H9 (cell line): ENCODE data around the gene MAGI1. TPM values are rescaled to one million over a fixed set of nuclear protein-coding genes. Genes with fewer than 3 reads are reported as not detected.

Experiments
- DNase-seq: peaks from one replicate; pipeline ENCODE4 v3.0.0-alpha.2; 2017
- H2AFZ ChIP-seq: one replicate; pipeline ENCODE4 v1.6.1; 2013; ENCODE audit warnings: mild to moderate bottlenecking, low read length, control low read depth, moderate library complexity
- H2AK5ac ChIP-seq: 2 replicates; pipeline ENCODE4 v1.6.1; 2013; ENCODE audit warnings: low read length, control low read depth, mixed read lengths; ENCODE audit not compliant: insufficient read length
- H2BK120ac ChIP-seq: one replicate; pipeline ENCODE4 v1.6.1; 2013; ENCODE audit warnings: low read depth, mild to moderate bottlenecking, low read length, control low read depth, inconsistent platforms; ENCODE audit not compliant: poor library complexity, severe bottlenecking
- H2BK12ac ChIP-seq: 2 replicates; pipeline ENCODE4 v1.6.1; 2013; ENCODE audit warnings: low read length, control low read depth, mixed read lengths, low read depth; ENCODE audit not compliant: insufficient read length
- H2BK15ac ChIP-seq: 2 replicates; pipeline ENCODE4 v1.6.1; 2013; ENCODE audit warnings: low read depth, low read length, control low read depth
- H2BK20ac ChIP-seq: one replicate; pipeline ENCODE4 v1.6.1; 2013; ENCODE audit warnings: low read depth, mild to moderate bottlenecking, low read length, control low read depth, inconsistent platforms; ENCODE audit not compliant: poor library complexity, severe bottlenecking
- H2BK5ac ChIP-seq: 2 replicates; pipeline ENCODE4 v1.6.1; 2013; ENCODE audit warnings: low read length, control low read depth, mixed read lengths; ENCODE audit not compliant: insufficient read length
- H3K14ac ChIP-seq: 2 replicates; pipeline ENCODE4 v1.6.1; 2013; ENCODE audit warnings: low read length, control low read depth; ENCODE audit not compliant: insufficient read depth
- H3K18ac ChIP-seq: 2 replicates; pipeline ENCODE4 v1.6.1; 2013; ENCODE audit warnings: low read depth, mild to moderate bottlenecking, mixed read lengths, low read length, control low read depth; ENCODE audit not compliant: insufficient read length
- H3K23ac ChIP-seq: 2 replicates; pipeline ENCODE4 v1.6.1; 2013; ENCODE audit warnings: low read length, control low read depth, mixed read lengths, low read depth; ENCODE audit not compliant: insufficient read length
- H3K23me2 ChIP-seq: 2 replicates; pipeline ENCODE4 v1.6.1; 2013; ENCODE audit warnings: low read depth, mild to moderate bottlenecking, mixed read lengths, low read length, control low read depth; ENCODE audit not compliant: insufficient read length, poor library complexity, severe bottlenecking
- H3K27ac ChIP-seq: 2 replicates; pipeline ENCODE4 v1.5.1; 2013; ENCODE audit warnings: low read length, control low read depth, mixed read lengths, low read depth; ENCODE audit not compliant: insufficient read length
- H3K27me3 ChIP-seq: 2 replicates; pipeline ENCODE4 v1.6.1; 2013; ENCODE audit warnings: low read length, control low read depth, inconsistent platforms; ENCODE audit not compliant: insufficient read depth
- H3K4ac ChIP-seq: 2 replicates; pipeline ENCODE4 v1.6.1; 2013; ENCODE audit warnings: low read depth, mild to moderate bottlenecking, control low read depth, inconsistent platforms, low read length, moderate library complexity
- H3K4me1 ChIP-seq: 2 replicates; pipeline ENCODE4 v1.6.1; 2013; ENCODE audit warnings: low read length, control low read depth, inconsistent platforms; ENCODE audit not compliant: insufficient read depth
- H3K4me2 ChIP-seq: 2 replicates; pipeline ENCODE4 v1.6.1; 2013; ENCODE audit warnings: low read length, control low read depth, mixed read lengths; ENCODE audit not compliant: insufficient read length, insufficient read depth
- H3K56ac ChIP-seq: 2 replicates; pipeline ENCODE4 v1.6.1; 2013; ENCODE audit warnings: low read depth, mild to moderate bottlenecking, mixed read lengths, low read length, control low read depth; ENCODE audit not compliant: insufficient read length
- H3K79me1 ChIP-seq: 2 replicates; pipeline ENCODE4 v1.6.1; 2013; ENCODE audit warnings: low read depth, mild to moderate bottlenecking, moderate library complexity, low read length, control low read depth, inconsistent platforms; ENCODE audit not compliant: insufficient read depth, poor library complexity, severe bottlenecking
- H3K79me2 ChIP-seq: 2 replicates; pipeline ENCODE4 v1.6.1; 2013; ENCODE audit warnings: low read length, control low read depth, inconsistent platforms; ENCODE audit not compliant: insufficient read depth
- H3K9ac ChIP-seq: 2 replicates; pipeline ENCODE4 v1.6.1; 2013; ENCODE audit warnings: low read length, control low read depth, mixed read lengths; ENCODE audit not compliant: insufficient read length; ENCODE audit errors: extremely low read depth
- H3K9me3 ChIP-seq: one replicate; pipeline ENCODE4 v1.6.1; 2013; ENCODE audit warnings: low read depth, low read length, inconsistent platforms; ENCODE audit not compliant: control insufficient read depth
- H3T11ph ChIP-seq: one replicate; pipeline ENCODE4 v1.6.1; 2013; ENCODE audit warnings: mild to moderate bottlenecking, low read length, control low read depth, inconsistent platforms
- H4K20me1 ChIP-seq: one replicate; pipeline ENCODE4 v1.6.1; 2013; ENCODE audit not compliant: control insufficient read depth, insufficient read length, insufficient read depth
- H4K5ac ChIP-seq: 2 replicates; pipeline ENCODE4 v1.6.1; 2013; ENCODE audit warnings: low read depth, mild to moderate bottlenecking, mixed read lengths, low read length, control low read depth; ENCODE audit not compliant: insufficient read length
- H4K8ac ChIP-seq: replicated peaks from 2 replicates; pipeline ENCODE4 v1.6.1; 2013; ENCODE audit warnings: low read length, control low read depth, mixed read lengths, low read depth; ENCODE audit not compliant: insufficient read length
- H4K91ac ChIP-seq: 2 replicates; pipeline ENCODE4 v1.6.1; 2013; ENCODE audit warnings: low read depth, mild to moderate bottlenecking, moderate library complexity, mixed read lengths, low read length, control low read depth; ENCODE audit not compliant: insufficient read length
- H3K27ac Mint-ChIP-seq, 3 experiments: 2 replicates in 2 of 3; 3 replicates in 1 of 3; pipeline ENCODE4 v1.8.0; 2020 to 2021; ENCODE audit warnings: mixed read lengths in 3 of 3, mild to moderate bottlenecking in 1 of 3, moderate library complexity in 1 of 3
- H3K27me3 Mint-ChIP-seq: 2 replicates; pipeline ENCODE4 v1.8.0; 2021; ENCODE audit warnings: low read depth, mild to moderate bottlenecking, moderate library complexity, mixed read lengths
- H3K36me3 Mint-ChIP-seq, 3 experiments: 2 replicates in 2 of 3; 3 replicates in 1 of 3; pipeline ENCODE4 v1.8.0; 2020 to 2021; ENCODE audit warnings: low read depth in 3 of 3, mixed read lengths in 3 of 3; ENCODE audit not compliant: insufficient read depth in 1 of 3
- H3K4me1 Mint-ChIP-seq, 2 experiments: 2 replicates each; pipeline ENCODE4 v1.8.0; 2020; ENCODE audit warnings: mixed read lengths in 2 of 2
- H3K4me3 Mint-ChIP-seq, 2 experiments: 2 replicates in 1 of 2; 3 replicates in 1 of 2; pipeline ENCODE4 v1.8.0; 2020 to 2021; ENCODE audit warnings: mild to moderate bottlenecking in 2 of 2, mixed read lengths in 2 of 2, moderate library complexity in 1 of 2
- H3K9me3 Mint-ChIP-seq, 2 experiments: 2 replicates in 1 of 2; 3 replicates in 1 of 2; pipeline ENCODE4 v1.8.0; 2020; ENCODE audit warnings: mild to moderate bottlenecking in 2 of 2, mixed read lengths in 2 of 2, moderate library complexity in 1 of 2
- CTCF ChIP-seq: fragments of 200-600 bp; sonication (generic); conservative IDR thresholded peaks from 3 replicates; pipeline ENCODE4 v1.8.0; 2021; ENCODE audit warnings: antibody characterized with exemption, mild to moderate bottlenecking
- WGBS: extraction: QIAGEN DNeasy Blood & Tissue Kit; methylation state at CpG from one replicate; pipeline ENCODE4 v1.1.7; 2013; ENCODE audit warnings: missing lambda C conversion rate, low lambda C conversion rate, mixed read lengths; ENCODE audit not compliant: insufficient read length; ENCODE audit errors: extremely low coverage; 5-methylcytosine and 5-hydroxymethylcytosine counted together
- total RNA-seq: library from RNA; stranded (reverse); gene quantifications from 2 replicates; pipeline ENCODE4 v1.2.1, GENCODE V29; 2021

Gene MAGI1
- total RNA-seq, 1 experiment from 2014 or later: 65.7 TPM

DNA sequence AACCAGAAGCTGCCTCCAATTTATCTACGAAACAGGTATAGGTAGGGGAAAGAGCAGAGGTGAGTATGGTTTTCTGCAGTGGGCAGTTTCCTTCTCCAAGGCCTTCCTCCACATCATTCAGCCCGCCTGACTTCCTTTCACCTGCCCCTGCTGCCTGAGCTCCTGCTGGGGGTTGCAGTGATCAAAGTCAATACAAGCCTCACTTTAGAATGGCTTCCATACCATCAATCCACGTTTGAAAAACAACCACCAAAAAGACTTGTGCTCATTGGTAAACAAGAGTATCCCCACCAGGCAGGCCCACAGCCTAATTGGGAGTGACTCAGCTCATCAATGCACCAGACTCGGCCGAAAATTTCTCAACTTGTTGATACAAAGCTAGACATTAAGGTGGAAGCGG lies 159.9 kb downstream of the MAGI1 start:
- Histone ChIP-seq H3K56ac (no peak overlapping the region), H2BK5ac (no peak overlapping the region), H4K20me1 (no peaks in the 10 kb centered on the region), H2BK120ac (no peak overlapping the region), H2BK20ac (no peak overlapping the region), H3K9ac (no peak overlapping the region), H4K91ac (no peak overlapping the region), H3K9me3 (no peaks in the 10 kb centered on the region), H3K18ac (no peak overlapping the region), H2BK15ac (no peak overlapping the region), H4K5ac (no peak overlapping the region), H3K27ac (peak overlapping the region; percentile 52), H2BK12ac (no peak overlapping the region), H3K79me1 (no peaks in the 10 kb centered on the region), H2AFZ (no peak overlapping the region), H3K4me1 (peaks cover 4% of the 10 kb centered on the region; the same call in 1 of the 2 replicates), H3T11ph (no peak overlapping the region), H3K23me2 (no peaks in the 10 kb centered on the region), H4K8ac (no peak overlapping the region), H3K27me3 (no peaks in the 10 kb centered on the region), H3K79me2 (peaks cover 3% of the 10 kb centered on the region; the same call in 1 of the 2 replicates), H3K14ac (0 out of 2 replicates have a peak overlapping the region, but pooled peaks have one; percentile 39), H3K4me2 (no peak overlapping the region), H3K4ac (no peak overlapping the region), H3K23ac (no peak overlapping the region), H2AK5ac (no peak overlapping the region)
- DNase-seq: peak; percentile 66
- Mint-ChIP-seq H3K9me3 (no peaks in the 10 kb centered on the region), H3K4me3 (peak overlapping the region in 1 of 2 experiments; percentile 69; a peak in 3 of 5 replicates), H3K4me1 (peaks cover 29 to 30% of the 10 kb centered on the region in 2 experiments), H3K27ac (peak overlapping the region; percentile 70 to 92 (median 91); a peak in 6 of 7 replicates), H3K36me3 (no peaks in the 10 kb centered on the region), H3K27me3 (no peaks in the 10 kb centered on the region)
- no CpG with 5 or more reads among the region's 6 CpGs for WGBS
- TF ChIP-seq CTCF: no peak
